AG04450 (cell line): Measurements from ENCODE around the gene TRIM27. TPM values are rescaled to one million over a fixed set of nuclear protein-coding genes. Genes with fewer than 3 reads are reported as not detected.

Source experiments
- CTCF ChIA-PET: fragments of 300-600, 350-600 bp; formaldehyde crosslinking; extraction: SDS; loops from one replicate; lab custom pipeline; 2022; ENCODE audit warnings: antibody characterized with exemption, inconsistent platforms; lab: Charles Lee
- POLR2A ChIA-PET: fragments of 350-600 bp; formaldehyde crosslinking; extraction: SDS; loops from one replicate; lab custom pipeline; 2021; ENCODE audit warnings: antibody characterized with exemption, inconsistent platforms; lab: Yijun Ruan, JAX
- DNase-seq: peaks from one replicate; pipeline ENCODE4 v3.0.0-alpha.2; 2011; ENCODE audit warnings: low read depth, low spot score
- H3K27ac ChIP-seq: one replicate; pipeline ENCODE4 v1.5.1; 2012; ENCODE audit warnings: low read depth, low read length, control low read depth
- H3K27me3 ChIP-seq: one replicate; pipeline ENCODE4 v1.6.0; 2012; ENCODE audit warnings: low read length; ENCODE audit not compliant: control insufficient read depth, insufficient read depth
- H3K4me3 ChIP-seq: 2 replicates; pipeline ENCODE4 v1.5.1; 2011; ENCODE audit warnings: mild to moderate bottlenecking, low read depth, low read length, control low read depth
- H3K9me3 ChIP-seq: 2 replicates; pipeline ENCODE4 v1.5.1; 2012; ENCODE audit warnings: low read length; ENCODE audit not compliant: control insufficient read depth, insufficient read depth
- polyA plus RNA-seq: library from polyadenylated mRNA; depleted of rRNA; stranded (reverse); fragments of >200 nt; gene quantifications from 2 replicates; pipeline ENCODE4 v1.2.3, GENCODE V29; 2011
- TF ChIP-seq, protein P1 (sequence below): IDR thresholded peaks from 2 replicates; pipeline ENCODE4 v1.5.1; 2011; ENCODE audit warnings: low read depth, low read length, control low read depth, inconsistent platforms

Gene TRIM27
- polyA plus RNA-seq, 1 experiment: 73.8 TPM

DNA sequence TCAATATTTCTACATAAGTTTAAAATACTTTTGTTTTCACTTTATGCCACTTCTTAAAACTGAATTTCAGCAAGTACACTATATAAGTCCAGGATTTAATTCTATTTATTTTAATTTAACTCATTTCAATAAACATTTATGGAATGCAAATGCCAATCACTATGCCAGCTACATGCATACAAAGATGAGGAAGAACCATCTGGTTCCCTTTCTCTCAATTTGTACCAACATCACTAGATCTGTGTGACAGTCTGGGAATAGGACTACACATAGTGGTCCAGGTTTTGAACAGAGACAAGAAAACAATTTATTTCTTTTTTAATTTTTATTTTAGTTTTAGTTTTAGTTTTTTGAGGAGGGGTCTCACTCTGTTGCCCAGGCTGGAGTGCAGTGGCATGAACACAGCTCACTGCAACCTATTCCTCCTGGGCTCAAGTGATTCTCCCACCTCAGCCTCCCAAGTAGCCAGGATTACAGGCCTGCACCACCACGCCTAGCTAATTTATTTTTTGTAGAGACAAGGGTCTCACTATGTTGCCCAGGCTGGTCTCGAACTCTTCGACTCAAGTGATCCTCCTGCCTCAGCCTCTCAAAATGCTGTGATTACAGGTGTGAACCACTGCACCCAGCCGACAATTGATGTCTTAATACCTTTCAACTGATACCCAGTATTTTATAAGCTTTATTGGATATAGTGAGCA, 35.8 kb downstream of the TRIM27 start:
- DNase-seq: no peak
- no peak overlapping the region for H3K4me3 ChIP-seq
- TF ChIP-seq, protein P1, sequence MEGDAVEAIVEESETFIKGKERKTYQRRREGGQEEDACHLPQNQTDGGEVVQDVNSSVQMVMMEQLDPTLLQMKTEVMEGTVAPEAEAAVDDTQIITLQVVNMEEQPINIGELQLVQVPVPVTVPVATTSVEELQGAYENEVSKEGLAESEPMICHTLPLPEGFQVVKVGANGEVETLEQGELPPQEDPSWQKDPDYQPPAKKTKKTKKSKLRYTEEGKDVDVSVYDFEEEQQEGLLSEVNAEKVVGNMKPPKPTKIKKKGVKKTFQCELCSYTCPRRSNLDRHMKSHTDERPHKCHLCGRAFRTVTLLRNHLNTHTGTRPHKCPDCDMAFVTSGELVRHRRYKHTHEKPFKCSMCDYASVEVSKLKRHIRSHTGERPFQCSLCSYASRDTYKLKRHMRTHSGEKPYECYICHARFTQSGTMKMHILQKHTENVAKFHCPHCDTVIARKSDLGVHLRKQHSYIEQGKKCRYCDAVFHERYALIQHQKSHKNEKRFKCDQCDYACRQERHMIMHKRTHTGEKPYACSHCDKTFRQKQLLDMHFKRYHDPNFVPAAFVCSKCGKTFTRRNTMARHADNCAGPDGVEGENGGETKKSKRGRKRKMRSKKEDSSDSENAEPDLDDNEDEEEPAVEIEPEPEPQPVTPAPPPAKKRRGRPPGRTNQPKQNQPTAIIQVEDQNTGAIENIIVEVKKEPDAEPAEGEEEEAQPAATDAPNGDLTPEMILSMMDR: no peak
- CTCF ChIA-PET: no interaction called here
- POLR2A ChIA-PET: no interaction called here
- H3K27ac ChIP-seq: no peak overlapping the region
- H3K27me3 ChIP-seq: peaks cover 5% of the 10 kb centered on the region
- peaks cover 3% of the 10 kb centered on the region; the same call in 1 of the 2 replicates for H3K9me3 ChIP-seq

DNA sequence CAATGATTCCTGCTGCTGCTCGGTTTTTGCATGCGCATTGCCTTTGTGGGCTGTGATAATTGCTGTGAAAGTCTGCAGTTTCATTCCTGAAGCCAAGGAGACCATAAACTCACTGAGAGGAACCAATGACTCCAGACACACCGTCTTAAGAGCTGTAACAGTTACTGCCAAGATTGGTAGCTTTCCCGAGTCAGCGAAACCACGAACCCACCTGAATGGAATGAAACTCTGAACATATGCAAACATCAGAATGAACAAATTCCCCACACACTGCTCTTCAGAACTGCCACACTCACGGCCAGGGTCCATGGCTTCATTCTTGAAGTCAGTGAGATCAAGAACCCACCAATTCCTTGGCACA, 37.7 kb downstream of the TRIM27 start:
- POLR2A ChIA-PET: no interaction called here
- no peak overlapping the region for H3K27ac ChIP-seq
- TF ChIP-seq, protein P1: no peak
- CTCF ChIA-PET: no interaction called here
- DNase-seq: no peak
- H3K4me3 ChIP-seq: no peak overlapping the region
- H3K27me3 ChIP-seq: peaks cover 5% of the 10 kb centered on the region
- H3K9me3 ChIP-seq: peaks cover 3% of the 10 kb centered on the region; the same call in 1 of the 2 replicates

DNA sequence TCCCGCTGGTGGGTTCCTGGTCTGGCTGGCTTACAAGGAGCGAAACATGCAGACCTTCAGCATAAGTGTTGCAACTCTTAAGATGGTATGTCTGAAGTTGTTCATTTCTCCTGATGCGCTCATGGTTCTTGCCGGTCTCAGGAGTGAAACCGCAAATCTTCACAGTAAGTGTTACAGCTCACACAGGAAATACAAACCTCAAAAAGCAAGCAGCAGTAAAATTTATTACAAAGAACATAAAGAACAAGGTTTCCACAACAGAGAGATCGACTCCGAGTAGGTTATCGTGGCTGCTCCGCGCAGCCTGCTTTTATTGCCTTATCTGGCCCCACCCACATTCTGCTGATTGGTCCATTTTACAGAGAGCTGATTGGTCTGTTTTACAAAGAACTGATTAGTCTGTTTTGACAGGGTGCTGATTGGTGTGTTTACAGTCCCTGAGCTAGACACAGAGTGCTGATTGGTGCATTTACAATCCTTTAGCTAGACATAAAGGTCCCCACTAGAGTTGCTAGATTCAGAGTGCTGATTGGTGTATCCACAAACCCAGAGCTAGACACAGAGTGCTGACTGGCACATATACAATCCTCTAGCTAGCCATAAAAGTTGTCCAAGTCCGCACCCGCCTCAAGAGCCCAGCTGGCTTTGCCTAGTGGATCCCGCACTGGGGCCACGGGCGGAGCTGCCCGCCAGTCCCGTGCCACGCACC, 39.2 kb downstream of the TRIM27 start:
- Histone ChIP-seq H3K9me3 (peaks cover 3% of the 10 kb centered on the region; the same call in 1 of the 2 replicates), H3K27me3 (peaks cover 5% of the 10 kb centered on the region), H3K4me3 (no peak overlapping the region), H3K27ac (no peak overlapping the region)
- DNase-seq: no peak
- POLR2A ChIA-PET: interaction anchor here (1.2 kb wide), 1 partner anchor 11 kb away, joined by 4 read pairs; no protein-coding TSS in a partner anchor
- CTCF ChIA-PET: no interaction called here
- TF ChIP-seq, protein P1: no peak

DNA sequence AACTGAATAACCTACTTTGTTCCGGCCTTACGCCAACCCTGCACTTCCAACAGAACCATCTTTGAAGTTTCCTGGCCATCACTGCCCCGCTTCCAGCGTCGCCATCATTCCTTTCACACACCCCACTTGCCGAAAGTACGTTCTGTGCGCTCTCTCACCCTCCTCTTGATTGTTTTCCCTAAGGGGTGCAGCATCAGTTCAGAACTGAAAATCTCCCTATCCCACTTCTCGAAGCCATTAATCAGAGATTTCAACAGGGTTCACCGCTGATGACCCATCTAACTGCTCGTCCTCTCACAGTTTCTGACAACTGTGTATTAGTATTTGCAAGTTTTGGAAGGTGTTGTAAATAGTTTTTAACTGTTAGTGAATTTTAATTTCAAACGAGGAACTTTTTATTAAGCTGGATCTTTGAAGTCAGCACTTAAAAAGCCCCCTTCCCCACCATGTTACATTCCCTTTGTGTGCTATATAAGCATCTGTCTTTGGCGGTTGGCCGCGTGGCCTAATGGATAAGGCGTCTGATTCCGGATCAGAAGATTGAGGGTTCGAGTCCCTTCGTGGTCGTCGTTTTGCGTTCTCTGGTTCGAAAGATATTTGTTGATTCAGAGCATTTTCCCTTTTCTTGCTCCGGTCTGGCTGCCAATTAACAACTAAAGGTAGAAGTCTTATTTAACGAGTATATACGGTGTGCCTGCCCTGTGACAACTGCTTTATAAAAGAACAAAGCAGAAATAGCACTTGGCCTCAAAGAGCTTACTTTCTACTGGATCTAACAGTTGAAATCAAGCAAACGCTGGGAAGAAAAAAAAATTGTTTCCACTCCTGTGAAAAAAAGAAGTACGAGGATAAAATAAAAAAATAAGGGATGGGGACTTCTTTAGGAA, 42.6 kb downstream of the TRIM27 start:
- POLR2A ChIA-PET: interaction anchor here (0.6 kb wide), 1 partner anchor 15 kb away, joined by 3 read pairs; no protein-coding TSS in a partner anchor
- CTCF ChIA-PET: interaction anchor here (0.6 to 1.8 kb wide), 3 partner anchors 42 to 135 kb away, joined by 3 to 5 read pairs (median 4); no protein-coding TSS in a partner anchor
- Histone ChIP-seq H3K27ac (peak overlapping the region; percentile 21), H3K4me3 (peak overlapping the region; percentile 77), H3K9me3 (peaks cover 3% of the 10 kb centered on the region; the same call in 1 of the 2 replicates), H3K27me3 (peaks cover 5% of the 10 kb centered on the region)
- TF ChIP-seq, protein P1: no peak
- DNase-seq: peak; percentile 54
